Neural cell (in vitro differentiated cells): ENCODE results near the gene PAK3.

Experiments used
- CTCF ChIP-seq: fragments of 450-650 bp; IDR thresholded peaks from 2 replicates; pipeline ENCODE4 v1.5.1; 2014; ENCODE audit warnings: antibody characterized with exemption, mild to moderate bottlenecking, moderate library complexity; ENCODE audit not compliant: poor library complexity, severe bottlenecking
- EP300 ChIP-seq: fragments of 450-650 bp; conservative IDR thresholded peaks from 2 replicates; pipeline ENCODE4 v1.6.1; 2014; ENCODE audit warnings: antibody characterized with exemption, mild to moderate bottlenecking, moderate library complexity; ENCODE audit not compliant: poor library complexity, severe bottlenecking
- EZH2 ChIP-seq: fragments of 200-600, 300-800 bp; shearing (Covaris generic), sonication (generic); IDR thresholded peaks from 2 replicates; pipeline ENCODE4 v1.6.1; 2014; ENCODE audit warnings: antibody characterized with exemption, low read length, borderline replicate concordance, mild to moderate bottlenecking; ENCODE audit not compliant: insufficient read depth, poor library complexity, severe bottlenecking
- POLR2AphosphoS5 ChIP-seq: IDR thresholded peaks from 2 replicates; pipeline ENCODE4 v1.6.1; 2012
- REST ChIP-seq: IDR thresholded peaks from 2 replicates; pipeline ENCODE4 v1.6.1; 2012; ENCODE audit warnings: borderline replicate concordance

- TF ChIP-seq CTCF: no peak
- TF ChIP-seq REST: no peak
- TF ChIP-seq EP300: no peak
- no peak for TF ChIP-seq EZH2
- TF ChIP-seq POLR2AphosphoS5: no peak
Observed at GRCh38 chrX:111159232-111159631, 63.2 kb downstream of the PAK3 start.
